Hematopoietic multipotent progenitor cell treated with erythropoietin and hydrocortisone succinate and interleukin-3 and kit ligand, for 15 days (in vitro differentiated cells): ENCODE data around the gene URI1.
"Not testable (repeated sequence)": the region's sequence is repeated elsewhere in the genome, so short reads cannot be mapped to it uniquely, and the experiment has no call there.

Source experiments
- DNase-seq: peaks from one replicate; pipeline ENCODE4 v3.0.0-alpha.2; 2015; ENCODE audit warnings: low spot score

The URI1 gene, protein sequence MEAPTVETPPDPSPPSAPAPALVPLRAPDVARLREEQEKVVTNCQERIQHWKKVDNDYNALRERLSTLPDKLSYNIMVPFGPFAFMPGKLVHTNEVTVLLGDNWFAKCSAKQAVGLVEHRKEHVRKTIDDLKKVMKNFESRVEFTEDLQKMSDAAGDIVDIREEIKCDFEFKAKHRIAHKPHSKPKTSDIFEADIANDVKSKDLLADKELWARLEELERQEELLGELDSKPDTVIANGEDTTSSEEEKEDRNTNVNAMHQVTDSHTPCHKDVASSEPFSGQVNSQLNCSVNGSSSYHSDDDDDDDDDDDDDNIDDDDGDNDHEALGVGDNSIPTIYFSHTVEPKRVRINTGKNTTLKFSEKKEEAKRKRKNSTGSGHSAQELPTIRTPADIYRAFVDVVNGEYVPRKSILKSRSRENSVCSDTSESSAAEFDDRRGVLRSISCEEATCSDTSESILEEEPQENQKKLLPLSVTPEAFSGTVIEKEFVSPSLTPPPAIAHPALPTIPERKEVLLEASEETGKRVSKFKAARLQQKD

DNA sequence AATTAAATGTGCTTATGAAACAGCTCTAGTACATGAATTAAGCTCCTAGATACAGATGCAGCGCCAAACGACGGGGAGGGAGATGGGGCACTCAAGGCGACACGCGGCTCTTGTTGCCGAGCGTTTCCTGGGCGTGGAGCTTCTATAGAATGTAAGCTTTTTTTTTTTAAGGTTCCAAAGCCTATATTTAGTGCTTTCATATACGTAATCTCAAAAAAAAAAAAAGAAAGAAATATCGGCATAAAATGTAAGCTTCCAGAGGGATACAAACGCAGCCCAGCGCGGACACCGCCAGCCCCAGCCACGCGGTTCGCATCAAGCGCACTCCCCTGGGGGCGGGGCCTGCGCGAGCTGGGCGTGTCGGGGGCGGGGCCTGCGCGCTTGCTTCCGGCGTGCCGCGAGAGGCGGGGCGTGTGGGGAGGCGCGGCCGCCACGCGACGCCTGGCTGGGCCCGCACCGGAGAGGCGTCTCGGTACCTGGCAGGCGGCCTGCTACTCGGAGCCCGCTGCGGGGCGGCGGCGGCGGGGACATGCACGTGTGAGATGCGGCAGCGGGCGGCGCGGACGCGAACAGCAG, at the start of gene URI1:
TSS of gene URI1 (plus strand) at position 412 of the 576 bp plus-strand sequence. CDS start 309 bp downstream, outside the sequence.
- DNase-seq = peak; percentile 90

DNA sequence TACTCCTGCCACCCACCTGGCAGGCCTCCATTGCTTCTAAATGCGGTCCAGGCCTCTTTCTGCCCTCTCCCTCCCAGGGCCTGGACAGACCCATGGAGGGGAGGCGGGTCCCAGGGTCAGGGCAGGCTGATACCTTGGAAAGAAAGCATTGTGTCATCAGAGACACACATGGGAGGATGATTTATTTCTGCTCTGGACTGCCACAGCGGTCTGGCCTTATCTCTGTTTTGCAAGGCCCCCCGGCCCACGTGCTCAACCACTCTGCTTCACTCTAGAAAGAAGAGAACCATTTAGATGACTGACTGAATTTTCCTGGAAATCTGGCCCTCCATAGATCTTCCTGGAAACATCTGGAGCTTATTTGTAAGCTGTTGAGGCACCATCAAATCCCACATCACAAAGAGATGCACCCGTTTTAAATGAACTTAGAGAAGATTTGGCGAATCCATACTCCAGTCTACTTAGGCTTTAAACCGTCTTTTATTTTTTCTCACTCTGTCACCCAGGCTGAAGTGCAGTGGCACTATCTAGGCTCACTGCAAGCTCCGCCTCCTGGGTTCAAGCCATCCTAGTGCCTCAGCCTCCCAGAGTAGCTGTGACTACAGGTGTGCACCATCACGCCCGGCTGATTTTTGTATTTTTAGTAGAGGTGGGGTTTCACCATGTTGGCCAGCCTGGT, 48.3 kb upstream of the URI1 start:
- DNase-seq = no peak

DNA sequence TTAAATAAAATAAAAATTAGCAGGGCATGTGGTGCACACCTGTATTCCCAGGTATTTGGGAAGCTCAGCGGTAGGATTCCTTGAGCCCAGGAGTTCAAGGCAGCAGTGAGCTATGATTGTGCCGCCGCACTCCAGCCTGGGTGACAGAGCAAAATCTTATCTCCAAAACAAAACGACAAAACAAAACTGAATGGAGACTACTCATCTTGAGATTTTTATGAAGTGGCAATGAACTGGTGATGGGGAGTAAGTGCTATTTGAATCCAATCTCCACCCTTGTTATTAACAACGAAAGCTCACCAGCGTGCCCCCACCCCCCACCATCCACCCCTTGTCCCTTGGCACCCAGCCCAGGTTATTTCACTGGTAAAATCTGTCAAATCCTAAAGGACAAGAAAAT, 45.2 kb upstream of the URI1 start:
- DNase-seq = no peak

DNA sequence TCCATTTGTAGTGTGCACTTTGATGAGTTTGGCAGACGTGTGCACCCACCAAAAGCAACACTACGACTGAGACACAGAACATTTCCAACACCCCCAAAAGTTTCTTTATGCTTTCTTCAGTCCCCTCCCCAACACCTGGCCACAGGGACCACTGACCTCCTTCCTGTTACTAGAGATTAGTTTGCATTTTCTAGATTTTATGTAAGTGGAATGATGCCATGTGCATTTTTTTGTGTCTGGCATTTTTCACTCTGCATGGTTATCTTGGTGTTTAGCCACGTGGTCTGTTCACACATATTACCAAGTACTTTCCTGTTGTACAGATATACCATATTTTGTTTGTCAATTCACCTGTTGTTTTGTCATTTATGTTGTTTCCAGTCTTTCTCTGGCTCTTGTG, 44.6 kb upstream of the URI1 start:
- no peak for DNase-seq

DNA sequence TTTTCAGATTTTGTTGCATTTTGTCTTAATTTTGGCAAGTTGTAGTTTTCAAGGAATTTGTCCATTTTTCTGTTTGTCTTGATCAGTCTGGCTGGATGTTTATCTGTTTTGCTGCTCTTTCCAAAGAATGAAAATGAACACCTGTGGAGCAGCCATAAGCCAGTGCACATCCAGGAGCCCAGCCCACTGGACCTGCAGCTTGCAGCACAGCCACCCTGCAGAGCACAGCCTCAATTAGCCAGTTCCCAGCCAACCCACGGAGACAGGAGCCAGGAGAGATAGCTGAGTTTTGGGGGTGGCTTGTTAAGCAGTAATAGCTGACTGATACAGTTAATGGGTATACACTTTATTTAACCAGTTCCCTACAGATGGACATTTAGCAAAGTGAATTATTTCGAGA, 38.0 kb upstream of the URI1 start:
- DNase-seq = no peak

DNA sequence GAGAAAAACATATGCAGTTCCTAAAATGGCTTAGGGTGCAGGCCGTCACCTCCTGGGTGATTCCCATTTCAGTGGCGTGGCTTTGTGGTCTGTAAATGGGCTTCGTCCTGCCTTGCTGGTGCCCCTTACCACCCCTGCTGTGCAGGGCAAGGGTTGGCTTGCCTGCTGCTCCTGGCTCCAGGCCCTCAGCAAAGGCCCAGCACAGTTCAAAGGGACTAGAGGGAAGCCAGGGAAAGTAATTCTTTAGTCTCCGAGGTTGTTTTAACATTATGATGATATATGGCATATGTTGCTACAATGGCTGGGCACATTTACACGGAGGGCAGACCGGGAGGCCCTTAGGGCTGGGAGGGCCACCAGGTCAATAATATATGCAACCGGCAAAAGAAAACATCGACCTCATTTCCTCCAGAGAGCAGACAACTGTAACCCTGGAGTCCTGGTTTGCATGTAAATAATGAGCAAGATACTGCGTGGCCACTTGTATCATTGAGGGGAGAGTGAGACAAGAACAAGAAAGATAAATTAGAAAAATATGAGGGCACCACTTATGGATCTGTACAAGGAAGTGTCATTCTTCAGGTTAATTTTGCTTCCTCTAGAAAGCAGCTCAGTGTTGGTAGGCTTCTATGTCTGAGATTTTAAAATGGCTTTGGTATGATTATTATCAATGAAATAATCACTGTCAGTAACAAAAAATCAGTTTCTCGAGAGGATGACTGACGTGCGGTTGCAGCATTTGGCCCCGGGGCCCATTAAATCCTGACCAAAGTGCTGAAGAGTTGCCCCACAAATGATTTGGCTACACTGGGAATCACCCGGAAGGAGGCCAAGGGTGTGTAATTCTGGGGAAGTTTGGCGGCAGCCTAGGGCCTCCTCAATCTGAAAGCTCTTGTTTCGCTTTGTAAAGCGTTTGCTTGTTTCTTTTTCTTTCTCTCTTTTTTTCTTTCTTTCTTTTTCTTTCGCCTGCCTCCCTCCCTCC, 32.8 kb upstream of the URI1 start:
- no peak for DNase-seq

DNA sequence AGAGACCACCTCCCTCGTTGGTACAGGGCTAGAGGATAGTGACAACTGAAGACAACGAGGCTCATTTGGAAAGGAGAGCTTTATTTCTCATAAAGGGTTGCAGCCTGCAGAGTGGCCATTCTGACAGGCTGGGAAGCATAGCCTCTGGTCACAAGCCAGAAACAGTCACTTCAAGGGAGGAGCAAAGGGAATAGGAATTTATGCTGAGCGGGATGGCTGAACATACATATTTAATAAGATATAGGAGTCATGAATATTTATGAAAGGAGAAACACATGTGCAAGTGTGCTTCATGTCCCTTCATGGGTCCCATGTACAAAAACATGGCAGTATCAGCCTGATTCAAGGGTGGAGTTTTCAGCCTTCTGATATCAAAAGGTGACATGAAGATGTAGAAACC, 27.1 kb upstream of the URI1 start:
- DNase-seq = no peak

DNA sequence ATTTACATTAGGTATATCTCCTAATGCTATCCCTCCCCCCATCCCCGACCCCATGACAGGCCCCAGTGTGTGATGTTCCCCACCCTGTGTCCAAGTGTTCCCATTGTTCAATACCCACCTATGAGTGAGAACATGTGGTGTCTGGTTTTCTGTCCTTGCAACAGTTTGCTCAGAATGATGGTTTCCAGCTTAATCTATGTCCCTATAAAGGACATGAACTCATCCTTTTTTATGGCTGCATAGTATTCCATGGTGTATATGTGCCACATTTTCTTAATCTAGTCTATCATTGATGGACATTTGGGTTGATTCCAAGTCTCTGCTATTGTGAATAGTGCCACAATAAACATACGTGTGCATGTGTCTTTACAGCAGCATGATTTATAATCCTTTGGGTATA, 26.2 kb upstream of the URI1 start:
- DNase-seq = not testable (repeated sequence)

DNA sequence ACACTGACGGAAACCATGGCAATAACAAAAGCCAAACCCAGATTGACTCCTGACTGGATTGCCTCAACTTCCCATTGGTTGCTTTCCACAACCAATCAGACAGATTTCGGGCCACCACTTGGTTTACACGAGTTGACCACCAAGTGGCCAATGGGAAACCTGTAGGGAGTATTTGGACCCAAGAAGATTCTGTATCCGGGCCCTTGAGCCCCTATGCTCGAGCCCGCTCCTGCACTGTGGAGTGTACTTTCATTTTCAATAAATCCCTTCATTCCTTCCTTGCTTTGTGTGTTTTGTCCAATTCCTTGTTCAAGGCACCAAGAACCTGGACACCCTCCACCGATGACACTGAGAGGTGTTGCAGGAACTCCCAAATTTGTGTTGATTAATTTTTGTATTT, 24.1 kb upstream of the URI1 start:
- DNase-seq = no peak

DNA sequence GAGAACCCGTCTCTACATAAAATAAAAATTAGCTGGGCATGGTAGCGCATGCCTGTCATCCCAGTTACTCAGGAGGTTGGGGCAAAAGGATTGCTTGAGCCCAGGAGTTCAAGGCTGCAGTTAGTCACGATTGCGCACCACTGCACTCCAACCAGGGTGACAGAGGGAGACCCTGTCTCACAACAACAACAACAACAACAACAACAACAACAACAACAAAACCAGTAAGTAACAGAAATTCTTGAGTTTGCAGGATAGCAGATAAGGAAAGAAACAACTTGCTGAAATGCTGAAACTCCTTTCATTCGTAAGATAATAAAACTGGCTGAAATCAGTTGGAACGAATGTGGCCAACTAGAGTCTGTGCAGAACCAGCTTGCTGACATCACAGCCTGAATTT, 23.1 kb upstream of the URI1 start:
- no peak for DNase-seq

DNA sequence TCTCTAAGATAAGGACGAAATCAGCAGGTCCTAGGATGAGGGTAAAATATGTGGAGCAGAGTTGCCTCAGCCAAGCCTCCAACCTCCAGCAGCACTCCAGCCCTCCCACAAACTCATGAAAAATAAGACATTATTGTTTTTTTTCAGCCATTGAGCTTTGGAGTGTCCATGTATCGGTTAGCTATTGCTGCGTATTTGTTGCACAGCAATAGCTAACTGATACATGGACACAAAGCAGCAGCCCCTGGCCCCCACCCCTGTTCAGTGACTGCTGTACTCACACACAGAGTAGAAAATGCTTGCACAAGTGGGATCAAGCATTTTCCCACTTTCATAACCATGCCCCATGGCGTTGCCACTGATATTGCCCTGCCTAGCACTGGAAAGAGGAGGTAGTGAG, 19.1 kb upstream of the URI1 start:
- no peak for DNase-seq

DNA sequence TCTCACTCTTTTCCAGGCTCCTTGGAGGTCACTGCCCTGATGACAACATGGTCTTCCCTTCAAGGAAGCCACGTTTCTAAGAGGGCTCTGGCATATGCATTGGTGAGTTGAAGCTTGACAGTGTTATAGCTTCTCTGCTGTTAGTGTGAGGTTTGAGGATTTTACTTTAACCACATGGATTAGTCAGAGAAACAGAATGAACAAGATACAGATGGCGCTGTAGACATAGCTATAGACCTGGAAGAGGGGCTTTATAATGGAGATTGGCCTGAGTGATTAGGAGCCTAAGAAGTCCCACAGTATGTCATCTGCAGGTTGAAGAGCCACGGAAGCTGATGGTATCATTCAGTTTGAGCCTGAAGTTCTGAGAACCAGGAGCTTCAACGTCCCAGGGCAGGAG, 18.4 kb upstream of the URI1 start:
- DNase-seq = no peak

DNA sequence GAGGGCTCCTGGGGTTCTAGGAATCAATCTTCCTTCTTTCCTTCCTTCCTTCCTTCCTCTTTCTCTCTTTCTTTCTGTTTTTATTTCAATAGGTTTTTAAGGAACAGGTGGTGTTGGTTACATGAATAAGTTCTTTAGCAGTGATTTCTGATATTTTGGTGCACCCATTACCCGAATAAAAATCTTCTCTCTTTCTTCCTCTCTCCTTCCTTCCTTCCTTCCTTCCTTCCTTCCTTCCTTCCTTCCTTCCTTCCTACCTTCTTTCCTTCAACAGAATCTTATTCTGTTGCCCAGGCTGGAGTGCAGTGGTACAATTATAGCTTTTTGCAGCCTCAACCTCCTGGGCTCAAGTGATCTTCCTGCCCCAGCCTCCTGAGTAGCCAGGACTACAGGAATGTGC, 16.0 kb upstream of the URI1 start:
- no peak for DNase-seq

DNA sequence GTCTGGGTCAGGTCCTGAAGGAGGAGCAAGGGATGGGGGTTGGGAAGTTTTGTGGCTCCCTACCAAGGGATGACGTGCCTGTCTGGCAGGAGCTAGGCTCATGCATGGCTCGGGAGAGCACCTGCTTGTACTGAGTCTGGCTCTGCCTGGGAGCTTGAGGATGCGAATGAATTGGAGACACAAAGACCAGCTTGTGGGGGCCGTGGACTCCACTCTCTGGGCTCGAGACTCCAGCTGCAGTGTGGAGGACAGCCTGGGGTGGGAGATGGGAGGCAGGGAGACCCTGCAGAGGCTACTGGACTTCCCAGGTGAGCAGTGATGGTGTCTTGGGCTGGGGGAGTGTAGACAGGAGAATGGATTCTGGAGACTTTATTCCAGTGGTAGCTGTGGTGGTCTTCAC, 15.2 kb upstream of the URI1 start:
- no peak for DNase-seq

DNA sequence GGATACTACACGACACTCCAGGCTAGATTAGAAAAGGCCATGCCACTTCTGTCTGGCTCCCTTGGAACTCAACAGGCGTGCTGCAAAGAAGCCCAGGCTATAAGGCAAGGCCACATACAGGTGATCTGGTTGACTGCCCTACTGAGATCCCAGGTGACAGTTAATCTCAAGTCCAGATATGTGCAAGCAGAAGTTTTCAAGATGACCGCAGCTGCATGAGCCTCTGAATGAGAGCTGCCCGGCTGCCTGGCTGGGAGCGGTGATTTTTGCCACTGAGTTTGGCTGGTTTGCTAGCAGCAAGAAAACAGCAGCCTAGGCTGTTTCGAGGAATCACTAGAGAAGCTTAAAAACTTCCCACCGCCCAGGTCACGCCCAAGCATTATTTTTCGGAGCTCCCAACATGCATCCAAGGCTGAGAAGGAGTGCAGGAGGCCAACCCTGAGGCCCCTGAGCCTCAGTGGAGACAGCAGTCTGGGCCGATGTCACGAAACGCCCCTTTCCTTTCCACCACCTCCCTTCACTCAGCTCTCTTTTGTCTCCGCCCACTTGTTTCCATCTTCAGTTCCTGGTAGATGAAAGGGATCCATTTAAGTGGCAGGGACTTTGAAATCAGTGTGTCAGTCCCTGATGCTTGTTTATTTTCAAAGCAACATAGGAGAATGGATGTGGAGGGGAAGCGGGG, 14.0 kb upstream of the URI1 start:
- no peak for DNase-seq

DNA sequence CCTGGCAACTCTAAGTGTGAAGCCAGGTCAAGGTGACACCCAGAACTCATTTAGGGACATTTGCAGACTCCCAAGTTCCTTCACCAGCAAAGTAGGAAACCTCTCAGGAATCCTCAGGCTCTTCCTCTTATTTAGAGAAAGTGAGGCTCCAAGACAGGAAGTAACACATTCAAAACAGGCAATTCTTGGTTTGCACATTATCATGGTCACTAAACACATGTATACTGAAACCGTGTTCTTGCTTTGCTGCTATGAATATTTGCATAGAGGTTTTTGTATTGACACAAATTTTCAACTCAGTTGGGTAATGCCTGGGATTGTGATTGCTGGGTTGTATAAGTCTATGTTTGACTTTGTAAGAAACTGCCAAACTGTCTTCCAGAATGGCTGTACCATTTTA, 13.2 kb upstream of the URI1 start:
- no peak for DNase-seq

DNA sequence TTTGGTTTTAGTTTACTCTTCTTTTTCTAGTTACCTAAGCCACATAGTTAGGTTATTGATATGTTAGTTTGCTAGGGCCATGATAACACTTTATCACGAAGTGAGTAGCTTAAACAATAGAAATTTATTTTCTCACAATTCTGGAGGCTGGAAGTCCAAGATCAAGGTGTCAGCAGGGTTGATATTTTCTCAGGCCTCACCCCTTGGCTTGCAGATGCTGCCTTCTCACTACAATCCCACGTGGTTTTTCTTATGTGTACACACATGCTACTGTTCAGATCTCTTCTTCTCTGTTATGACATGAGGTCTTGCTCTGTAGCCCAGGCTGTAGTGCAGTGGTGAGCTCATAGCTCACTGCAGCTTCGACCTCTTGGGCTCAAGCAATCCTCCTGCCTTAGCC, 7.8 kb upstream of the URI1 start:
- DNase-seq = no peak

DNA sequence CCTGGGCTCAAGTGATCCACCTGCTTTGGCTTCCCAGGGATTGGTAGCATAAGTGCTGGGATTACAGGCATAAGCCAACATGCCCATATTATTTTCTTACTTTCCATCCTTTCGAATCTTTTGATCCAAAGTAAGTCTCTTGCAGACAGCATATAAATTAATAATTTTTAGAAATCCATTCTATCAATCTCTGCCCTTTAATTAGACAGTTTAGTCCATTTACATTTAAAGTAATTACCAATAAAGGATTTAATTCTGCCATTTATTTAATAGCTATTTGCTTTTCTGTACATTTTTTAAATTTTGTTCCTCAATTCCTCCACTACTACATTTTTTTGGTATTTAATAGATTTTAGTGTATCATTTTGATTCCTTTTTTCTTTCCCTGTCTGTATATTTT, 7.3 kb upstream of the URI1 start:
- DNase-seq = no peak

DNA sequence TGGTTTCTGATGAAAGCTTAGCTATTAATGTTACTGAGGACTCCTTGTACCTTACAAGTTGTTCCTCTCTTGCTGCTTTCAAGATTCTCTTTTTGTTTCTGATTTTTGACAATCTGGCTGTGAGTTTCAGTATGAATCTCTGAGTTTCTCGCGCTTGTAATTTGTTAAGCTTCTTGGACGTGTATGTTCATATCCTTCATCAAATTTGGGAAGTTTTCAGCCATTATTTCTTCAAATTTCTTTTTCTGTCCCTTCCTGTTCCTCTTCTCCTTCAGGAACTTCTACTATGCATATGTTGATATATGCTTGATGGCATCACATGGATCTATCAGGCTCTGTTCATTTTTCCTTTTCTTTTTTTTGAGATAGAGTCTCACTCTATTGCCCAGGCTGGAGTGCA, 5.6 kb upstream of the URI1 start:
- DNase-seq = no peak

DNA sequence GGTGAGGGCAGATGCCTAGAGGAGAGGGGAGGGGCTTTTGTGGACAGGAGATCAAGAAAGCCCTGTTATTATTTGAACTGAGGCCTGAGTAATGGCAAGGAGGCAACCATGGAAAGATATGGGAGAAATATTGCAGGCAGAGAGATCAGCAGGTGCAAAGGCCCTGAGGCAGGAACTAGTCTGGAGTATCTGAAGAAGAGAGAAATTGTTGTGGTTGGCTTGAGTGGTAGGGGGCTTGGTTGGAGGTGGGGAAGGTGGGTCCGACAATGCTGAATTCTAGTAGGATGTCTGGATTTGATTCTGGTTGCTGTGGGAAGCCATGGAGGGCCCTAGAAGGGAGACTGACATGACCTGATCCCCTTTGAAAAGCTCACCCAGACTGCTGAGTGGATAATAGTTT, 2.4 kb upstream of the URI1 start:
- no peak for DNase-seq

DNA sequence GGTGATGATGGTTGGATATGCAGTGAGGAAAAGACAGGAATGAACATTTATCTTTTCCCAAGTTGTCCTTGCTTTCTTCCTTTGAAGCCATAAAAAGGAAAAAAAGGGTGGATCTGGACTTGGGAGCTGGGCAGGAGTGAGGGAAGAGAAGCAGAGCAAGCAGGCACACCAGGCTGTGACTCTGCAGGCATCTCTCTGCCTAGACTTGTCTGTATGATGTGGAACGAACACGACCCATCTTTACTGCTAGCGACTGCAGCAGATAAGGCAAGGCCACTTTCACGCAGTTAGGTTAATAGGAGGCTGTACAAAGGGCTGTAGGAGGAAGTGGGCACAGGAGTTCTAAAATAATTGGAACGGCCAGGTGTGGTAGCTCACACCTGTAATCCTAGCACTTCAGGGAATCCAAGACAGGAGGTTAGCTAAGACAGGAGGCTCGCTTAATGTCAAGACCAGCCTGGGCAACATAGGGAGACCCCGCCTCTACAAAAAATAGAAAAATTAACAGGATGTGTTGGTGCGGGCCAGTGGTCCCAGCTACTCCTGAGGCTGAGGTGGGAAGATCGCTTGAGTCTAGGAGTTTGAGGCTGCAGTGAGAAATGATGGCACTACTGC, 961 bp upstream of the URI1 start:
- no peak for DNase-seq
